Fibroblast of villous mesenchyme (primary cell): Measurements from ENCODE around the gene PCK1. TPM values are rescaled to one million over a fixed set of nuclear protein-coding genes. Genes with fewer than 3 reads are reported as not detected.

Experiments
- DNase-seq: peaks from one replicate; pipeline ENCODE4 v3.0.0-alpha.2; 2010; ENCODE audit warnings: low read depth
- H3K4me3 ChIP-seq: 2 replicates; pipeline ENCODE4 v1.5.1; 2011; ENCODE audit warnings: low read depth, mild to moderate bottlenecking, low read length
- CTCF ChIP-seq: IDR thresholded peaks from 2 replicates; pipeline ENCODE4 v1.5.1; 2012; ENCODE audit warnings: low read depth, mild to moderate bottlenecking, low read length; ENCODE audit not compliant: insufficient read depth
- total RNA-seq: library from RNA; depleted of rRNA; stranded (reverse); fragments of >200 nt; gene quantifications from 2 replicates; pipeline ENCODE4 v1.2.3, GENCODE V29; 2012

PCK1 gene
- total RNA-seq, 1 donor = not detected

DNA sequence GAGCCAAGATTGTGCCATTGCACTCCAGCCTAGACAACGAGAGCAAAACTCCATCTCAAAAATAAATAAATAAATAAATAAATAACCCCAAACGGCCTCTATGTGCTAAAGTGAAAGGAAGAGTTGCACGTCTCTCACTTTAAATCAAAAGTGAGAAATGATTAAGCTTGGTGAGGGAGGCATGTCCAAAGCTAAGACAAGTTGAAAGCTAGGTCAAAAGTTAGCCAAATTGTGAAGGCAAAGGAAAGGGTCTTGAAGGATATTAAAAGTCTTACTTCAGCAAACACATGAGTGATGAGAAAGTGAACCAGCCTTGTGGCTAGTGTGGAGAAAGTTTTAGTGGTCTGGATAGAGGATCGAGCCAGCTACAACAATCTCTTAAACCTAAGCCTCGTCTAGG is 45.0 kb downstream of the PCK1 start:
- TF ChIP-seq CTCF = no peak
- no peak for DNase-seq
- no peak overlapping the region for H3K4me3 ChIP-seq

DNA sequence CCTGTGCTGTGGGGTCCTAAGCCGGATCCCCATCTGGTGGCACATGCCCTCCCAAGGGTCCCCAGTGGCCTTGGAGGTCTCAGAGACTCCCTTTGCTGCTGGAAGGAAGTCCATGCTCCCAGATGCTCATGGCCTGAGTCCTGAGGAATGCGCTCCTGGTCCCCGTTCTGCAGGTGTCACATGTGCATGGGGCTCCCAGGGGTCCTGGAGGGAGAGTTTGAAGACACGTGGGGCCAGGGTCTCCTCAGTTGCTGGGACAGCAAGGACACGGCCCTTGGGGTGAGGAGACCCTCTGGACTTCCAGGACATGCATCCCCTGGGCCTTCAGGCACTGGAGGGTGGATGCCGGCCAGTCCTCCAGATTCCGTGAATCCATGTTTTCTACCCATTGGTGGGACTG is 47.6 kb downstream of the PCK1 start:
- TF ChIP-seq CTCF = no peak
- no peak for DNase-seq
- H3K4me3 ChIP-seq = no peak overlapping the region

DNA sequence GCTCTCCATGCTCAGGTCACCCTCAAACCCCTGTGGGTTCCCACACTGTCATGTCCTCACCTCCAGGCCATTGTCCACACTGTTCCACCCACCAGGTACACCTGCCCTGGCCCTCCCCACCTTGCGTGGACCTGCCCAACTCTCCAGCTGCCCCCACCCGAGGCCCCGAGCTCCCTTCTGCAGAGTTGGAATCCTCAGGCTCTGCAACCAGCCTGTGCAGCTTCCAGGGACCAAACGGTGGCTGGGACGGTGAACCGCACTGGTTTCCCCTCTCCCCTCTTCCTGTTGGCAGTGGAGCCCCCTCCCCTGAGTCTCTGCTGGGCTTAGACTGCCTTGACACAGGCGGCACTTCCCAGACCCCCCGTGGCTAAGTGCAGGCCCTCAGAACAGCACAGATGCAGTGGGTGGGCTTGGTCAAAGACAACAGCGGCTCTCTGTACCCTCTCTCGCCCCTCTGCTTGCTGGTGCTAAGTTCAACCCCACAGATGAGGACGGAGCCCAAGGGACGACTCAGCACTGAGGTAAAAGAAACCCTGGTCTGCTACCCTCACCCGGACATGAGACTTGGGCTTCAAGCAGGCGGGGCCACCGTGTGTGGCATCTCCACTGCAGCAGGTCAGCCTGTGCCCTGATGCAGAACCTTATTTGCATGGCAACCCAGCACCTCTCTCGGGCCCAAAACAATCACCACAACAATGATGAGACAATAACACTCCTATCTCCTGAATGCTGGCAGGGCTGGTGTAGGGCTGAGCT is 48.4 kb downstream of the PCK1 start:
- no peak overlapping the region for H3K4me3 ChIP-seq
- DNase-seq = no peak
- no peak for TF ChIP-seq CTCF

- TF ChIP-seq CTCF = no peak
- H3K4me3 ChIP-seq = no peak overlapping the region
- no peak for DNase-seq
These were observed 48.9 kb downstream of the PCK1 start for GRCh38 chr20:57609842-57610167.

DNA sequence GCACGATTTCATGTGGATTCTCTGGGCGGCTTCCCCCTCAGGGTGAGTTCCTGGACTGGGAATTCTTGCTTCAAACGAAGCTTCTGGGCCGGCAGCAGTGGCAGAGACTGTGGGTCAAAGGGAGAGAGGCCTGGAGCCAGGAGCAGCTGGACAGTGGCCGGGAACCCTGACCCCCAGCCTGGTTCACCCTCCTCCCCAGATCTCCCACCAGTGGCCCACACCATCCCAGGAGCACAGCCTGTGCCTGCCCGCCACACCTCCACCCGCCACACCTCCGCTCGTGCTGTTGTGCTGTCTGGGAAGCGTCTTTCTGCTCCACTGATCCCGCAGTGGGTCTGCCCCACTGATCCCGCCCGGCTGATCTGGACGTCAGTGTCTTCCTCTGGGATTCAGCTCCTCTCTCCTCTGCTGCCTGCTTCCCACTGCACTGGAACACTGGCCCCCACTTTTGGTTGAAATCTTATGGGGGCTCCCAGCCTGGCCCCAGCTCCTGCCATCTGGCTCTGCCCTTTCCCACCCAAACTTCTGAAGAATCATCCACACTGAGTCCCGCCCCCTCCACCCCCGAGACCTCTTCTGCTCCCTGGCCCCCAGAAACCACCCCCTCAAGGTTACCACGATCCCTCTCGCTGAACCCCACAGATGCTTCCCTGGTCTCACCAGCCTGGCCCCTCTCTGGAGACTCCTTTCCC is 49.5 kb downstream of the PCK1 start:
- no peak overlapping the region for H3K4me3 ChIP-seq
- no peak for DNase-seq
- no peak for TF ChIP-seq CTCF

DNA sequence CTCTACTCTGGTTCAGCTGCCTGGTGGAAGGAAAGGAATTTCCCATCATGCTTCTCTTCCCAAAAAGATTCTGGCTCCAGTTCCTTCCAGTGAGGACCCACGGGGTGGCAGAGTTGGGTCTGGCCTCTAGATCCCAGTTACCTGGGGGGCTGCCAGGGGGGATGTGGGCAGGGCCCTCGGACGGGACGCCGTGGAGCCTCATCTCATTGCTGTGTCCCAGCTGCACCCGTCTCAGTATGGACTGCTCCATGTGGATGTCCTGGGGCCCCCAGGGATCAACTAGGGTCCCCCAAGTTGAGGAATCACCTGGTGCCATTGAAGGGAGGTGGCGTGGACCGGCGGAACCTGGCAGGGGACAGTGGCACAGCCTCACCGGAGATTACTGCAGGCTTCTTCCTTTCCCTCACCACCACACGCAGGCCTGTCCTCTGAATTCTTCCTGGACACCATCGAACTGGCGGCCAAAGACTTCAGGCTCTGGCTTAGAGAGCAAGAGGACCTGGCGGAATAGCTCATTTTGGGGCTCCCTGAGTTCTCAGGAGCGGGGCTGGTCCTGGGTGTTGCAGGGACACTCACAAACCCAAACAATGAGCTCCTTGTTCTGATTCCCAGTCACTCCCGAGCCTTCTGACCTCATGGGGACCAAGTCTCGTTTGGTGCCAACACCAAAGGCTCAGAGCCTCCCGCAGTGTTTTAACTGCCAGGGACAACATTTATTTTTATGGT is 50.8 kb downstream of the PCK1 start:
- TF ChIP-seq CTCF = no peak
- no peak overlapping the region for H3K4me3 ChIP-seq
- no peak for DNase-seq
